ENCODE data around the gene GPRC6A. TPM values are rescaled to one million over a fixed set of nuclear protein-coding genes. Genes with fewer than 3 reads are reported as not detected.

Gene GPRC6A
- total RNA-seq, 1 experiment from 2014 or later: not detected

GRCh38 chr6:116842459-116842858 is 13.6 kb upstream of the GPRC6A start (continued):
- no peak for TF ChIP-seq CTCF (IDR thresholded peaks at IDR 0.05 in 2 of 3, conservative IDR thresholded peaks at IDR 0.05 in 1 of 3; ENCODE audit: borderline replicate concordance in 1 of 3, insufficient read depth in 1 of 3, low read depth in 2 of 3, low read length in 2 of 3)

DNA sequence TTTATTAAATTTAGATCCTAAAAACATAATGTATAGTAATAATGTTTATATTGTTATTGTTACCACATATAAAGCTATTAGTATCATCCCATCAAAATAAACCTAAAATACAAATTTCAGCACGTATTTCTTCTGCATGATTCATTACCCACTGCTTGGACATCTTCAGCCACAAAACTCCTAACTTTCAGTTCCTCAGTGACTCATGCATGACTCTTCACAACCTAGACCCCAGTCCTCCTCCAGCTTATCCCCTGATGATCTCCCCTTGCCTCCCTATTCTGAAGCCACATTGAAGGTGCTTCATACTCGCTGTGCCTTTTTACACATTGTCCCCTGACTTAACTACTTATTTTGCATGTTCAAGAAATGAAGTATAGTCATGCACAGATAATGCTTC is 11.2 kb upstream of the GPRC6A start:
- Histone ChIP-seq H3K4me2 (ENCODE audit: low read length) (peak overlapping the region; percentile 28; the same call in 1 of the 2 replicates), H3K9ac (ENCODE audit: low read length) (no peak overlapping the region), H2AFZ (ENCODE audit: low read depth, low read length, poor library complexity, severe bottlenecking) (no peak overlapping the region), H3K9me3 (ENCODE audit: control insufficient read depth in 1 of 2, insufficient read depth in 1 of 2, low read depth in 1 of 2, low read length in 2 of 2) (no peaks in the 10 kb centered on the region), H3K79me2 (ENCODE audit: insufficient read depth, low read length) (no peaks in the 10 kb centered on the region), H3K27me3 (ENCODE audit: insufficient read depth, low read length) (no peaks in the 10 kb centered on the region), H4K20me1 (ENCODE audit: insufficient read depth) (no peaks in the 10 kb centered on the region), H3K36me3 (ENCODE audit: control insufficient read depth in 1 of 2, insufficient read depth in 2 of 2, low read length in 2 of 2) (no peaks in the 10 kb centered on the region), H3K27ac (ENCODE audit: low read depth, low read length) (no peak overlapping the region), H3K9me2 (ENCODE audit: insufficient read depth) (no peaks in the 10 kb centered on the region), H3K4me1 (ENCODE audit: control insufficient read depth in 1 of 2, insufficient read depth in 2 of 2, low read length in 2 of 2) (peaks cover 0 to 4% of the 10 kb centered on the region in 2 experiments; a peak in 2 of 4 replicates), H3K4me3 (replicated peaks in 1 of 2; ENCODE audit: low read depth in 1 of 2, low read length in 2 of 2) (no peak overlapping the region)
- TF ChIP-seq FOSL1 (IDR thresholded peaks at IDR 0.05; ENCODE audit: low read depth): peak; percentile 56
- TF ChIP-seq CTCF (IDR thresholded peaks at IDR 0.05 in 2 of 3, conservative IDR thresholded peaks at IDR 0.05 in 1 of 3; ENCODE audit: borderline replicate concordance in 1 of 3, insufficient read depth in 1 of 3, low read depth in 2 of 3, low read length in 2 of 3): no peak
- TF ChIP-seq JUND (IDR thresholded peaks at IDR 0.05): peak; percentile 30; the same call in 1 of the 2 replicates
- TF ChIP-seq ELF1 (IDR thresholded peaks at IDR 0.05; ENCODE audit: borderline replicate concordance, low read depth): no peak
- TF ChIP-seq RAD21 (IDR thresholded peaks at IDR 0.05; ENCODE audit: low read depth): no peak
- no peak for TF ChIP-seq TCF7L2 (IDR thresholded peaks at IDR 0.05; ENCODE audit: borderline replicate concordance, extremely low read depth, insufficient read depth, insufficient read length)
- TF ChIP-seq, protein P1, sequence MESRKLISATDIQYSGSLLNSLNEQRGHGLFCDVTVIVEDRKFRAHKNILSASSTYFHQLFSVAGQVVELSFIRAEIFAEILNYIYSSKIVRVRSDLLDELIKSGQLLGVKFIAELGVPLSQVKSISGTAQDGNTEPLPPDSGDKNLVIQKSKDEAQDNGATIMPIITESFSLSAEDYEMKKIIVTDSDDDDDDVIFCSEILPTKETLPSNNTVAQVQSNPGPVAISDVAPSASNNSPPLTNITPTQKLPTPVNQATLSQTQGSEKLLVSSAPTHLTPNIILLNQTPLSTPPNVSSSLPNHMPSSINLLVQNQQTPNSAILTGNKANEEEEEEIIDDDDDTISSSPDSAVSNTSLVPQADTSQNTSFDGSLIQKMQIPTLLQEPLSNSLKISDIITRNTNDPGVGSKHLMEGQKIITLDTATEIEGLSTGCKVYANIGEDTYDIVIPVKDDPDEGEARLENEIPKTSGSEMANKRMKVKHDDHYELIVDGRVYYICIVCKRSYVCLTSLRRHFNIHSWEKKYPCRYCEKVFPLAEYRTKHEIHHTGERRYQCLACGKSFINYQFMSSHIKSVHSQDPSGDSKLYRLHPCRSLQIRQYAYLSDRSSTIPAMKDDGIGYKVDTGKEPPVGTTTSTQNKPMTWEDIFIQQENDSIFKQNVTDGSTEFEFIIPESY (IDR thresholded peaks at IDR 0.05; ENCODE audit: extremely low read depth, insufficient replicate concordance, low read length): no peak
- no peak for TF ChIP-seq EZH2phosphoT487 (IDR thresholded peaks at IDR 0.05; ENCODE audit: borderline replicate concordance)
- no peak for TF ChIP-seq EZH2 (IDR thresholded peaks at IDR 0.05)
- TF ChIP-seq, protein P2, sequence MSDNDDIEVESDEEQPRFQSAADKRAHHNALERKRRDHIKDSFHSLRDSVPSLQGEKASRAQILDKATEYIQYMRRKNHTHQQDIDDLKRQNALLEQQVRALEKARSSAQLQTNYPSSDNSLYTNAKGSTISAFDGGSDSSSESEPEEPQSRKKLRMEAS (IDR thresholded peaks at IDR 0.05): no peak
- ATAC-seq (peak; percentile 54; the same call in 1 of the 2 replicates), DNase-seq (ENCODE audit: low read depth, low spot score) (no peak)
- ChIA-PET POLR2A (no interaction called here), CTCF (no interaction called here), RAD21 (ENCODE audit: low non-redundant PET in 1 of 2, low total read pairs in 2 of 2, uncharacterized antibody in 2 of 2, unreplicated experiment in 2 of 2) (no interaction called here)
- no TSS peak for BruUV-seq (replicated peaks)
- intact Hi-C loops (cut with micrococcal nuclease): no loop called here

Measured in HCT116 (cell line).